CD4-positive, alpha-beta T cell treated with Interferon gamma for 1 hour (primary cell): ENCODE data around the gene UFD1.

Experiments
- DNase-seq: peaks from one replicate; pipeline ENCODE4 v3.0.0-alpha.2; 2020

UFD1 gene

DNA sequence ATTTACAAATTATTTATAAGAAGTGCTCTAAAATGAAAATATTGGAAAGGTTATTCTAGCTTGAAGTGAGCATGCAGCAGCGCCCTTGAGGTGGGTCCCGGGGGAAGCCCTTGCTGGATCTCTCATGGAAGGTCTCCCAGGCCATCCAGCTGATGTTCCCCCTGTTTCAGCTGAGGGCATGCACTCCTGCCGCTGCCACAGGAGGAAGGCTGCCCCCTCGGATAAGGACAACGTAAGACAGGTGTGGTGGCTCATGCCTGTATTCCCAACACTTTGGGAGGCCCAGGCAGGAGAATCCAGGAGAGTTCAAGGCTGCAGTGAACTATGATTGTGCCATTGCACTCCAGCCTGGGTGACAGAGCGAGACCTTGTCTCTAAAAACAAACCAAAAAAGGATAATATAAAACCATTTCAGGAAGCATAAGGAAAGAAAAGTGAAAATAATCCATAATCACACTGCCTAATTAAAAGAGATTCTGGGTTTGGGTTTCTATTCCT, 15.7 kb upstream of the UFD1 start:
- no peak for DNase-seq

DNA sequence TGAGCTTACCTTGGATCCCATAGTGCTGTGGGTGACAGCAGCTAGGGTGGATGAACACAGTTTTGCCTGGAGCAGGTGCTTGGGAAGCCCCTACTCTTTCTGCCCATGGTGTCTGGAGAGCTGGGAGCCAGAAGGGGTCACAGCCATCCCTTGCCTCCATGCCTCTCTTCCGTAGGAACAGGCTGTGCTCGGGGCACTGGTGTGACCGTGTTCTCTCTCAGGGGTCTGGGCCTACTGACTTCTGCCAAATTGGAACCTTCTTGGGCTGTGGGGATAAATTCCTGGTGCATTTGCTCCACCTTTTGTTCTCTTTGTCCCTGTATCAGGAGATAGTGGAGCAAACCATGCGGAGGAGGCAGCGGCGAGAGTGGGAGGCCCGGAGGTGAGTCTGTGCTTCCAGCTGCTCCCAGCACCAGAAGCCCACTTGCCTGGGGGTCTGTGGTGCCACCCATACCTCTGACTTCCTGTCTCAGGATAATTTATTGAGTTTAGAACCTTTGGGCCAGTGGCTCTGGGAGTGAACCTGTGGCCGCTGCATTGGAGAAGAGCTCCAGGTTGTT, 15.1 kb upstream of the UFD1 start:
- no peak for DNase-seq

DNA sequence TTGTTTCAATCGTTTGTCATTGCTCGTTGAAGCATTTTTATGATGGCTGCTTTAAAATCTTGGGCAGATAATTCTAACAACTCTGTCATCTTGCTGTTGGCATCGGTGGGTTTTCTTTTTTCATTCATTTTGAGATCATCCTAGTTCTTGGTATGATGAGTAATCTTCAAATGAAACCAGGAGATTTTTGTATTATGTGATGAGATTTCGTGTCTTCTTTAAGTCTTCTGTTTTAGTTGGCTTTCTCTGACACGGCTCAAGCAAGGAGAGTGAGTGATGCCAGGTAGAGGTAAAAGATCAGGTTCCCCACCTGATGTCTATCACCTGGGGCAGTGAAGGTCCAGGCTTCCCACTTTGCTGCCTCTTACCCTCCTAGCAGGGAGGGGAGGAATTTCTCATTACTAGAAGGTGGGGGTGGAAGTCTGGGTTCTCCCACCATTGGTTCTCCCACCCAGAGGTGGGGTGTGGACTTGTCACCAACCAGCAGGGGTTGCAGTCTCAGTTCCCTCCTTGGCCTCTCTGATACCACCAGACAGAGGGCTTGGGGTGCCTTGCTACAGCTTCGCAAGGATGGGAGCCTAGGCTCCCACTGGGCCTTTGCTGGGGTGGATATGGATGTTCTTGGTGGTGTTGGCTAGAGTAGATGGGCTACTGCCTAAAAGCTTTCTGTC, 13.6 kb upstream of the UFD1 start:
- no peak for DNase-seq

DNA sequence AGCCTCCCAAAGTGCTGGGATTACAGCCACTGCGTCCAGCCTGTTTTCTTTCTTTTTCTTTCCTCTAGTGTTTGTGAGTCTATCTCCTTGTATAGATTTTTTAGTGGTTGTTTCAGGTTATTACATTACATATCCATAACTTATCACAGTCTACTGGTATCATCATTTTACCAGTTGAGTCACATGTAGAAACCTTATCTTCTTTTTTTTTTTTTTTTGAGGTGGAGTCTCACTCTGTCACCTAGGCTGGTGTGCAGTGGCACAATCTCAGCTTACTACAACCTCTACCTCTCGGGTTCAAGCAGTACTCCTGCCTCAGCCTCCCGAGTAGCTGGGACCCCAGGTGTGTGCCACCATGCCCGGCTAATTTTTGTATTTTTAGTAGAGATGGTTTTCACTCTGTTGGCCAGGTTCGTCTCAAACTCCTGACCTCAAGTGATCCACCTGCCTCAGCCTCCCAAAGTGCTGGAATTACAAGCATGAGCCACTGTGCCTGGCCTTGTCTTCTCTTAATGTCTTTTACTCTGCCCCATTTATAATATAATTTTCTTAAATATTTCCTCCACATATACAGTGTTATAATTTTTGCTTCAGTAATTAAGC, 11.7 kb upstream of the UFD1 start:
- no peak for DNase-seq

DNA sequence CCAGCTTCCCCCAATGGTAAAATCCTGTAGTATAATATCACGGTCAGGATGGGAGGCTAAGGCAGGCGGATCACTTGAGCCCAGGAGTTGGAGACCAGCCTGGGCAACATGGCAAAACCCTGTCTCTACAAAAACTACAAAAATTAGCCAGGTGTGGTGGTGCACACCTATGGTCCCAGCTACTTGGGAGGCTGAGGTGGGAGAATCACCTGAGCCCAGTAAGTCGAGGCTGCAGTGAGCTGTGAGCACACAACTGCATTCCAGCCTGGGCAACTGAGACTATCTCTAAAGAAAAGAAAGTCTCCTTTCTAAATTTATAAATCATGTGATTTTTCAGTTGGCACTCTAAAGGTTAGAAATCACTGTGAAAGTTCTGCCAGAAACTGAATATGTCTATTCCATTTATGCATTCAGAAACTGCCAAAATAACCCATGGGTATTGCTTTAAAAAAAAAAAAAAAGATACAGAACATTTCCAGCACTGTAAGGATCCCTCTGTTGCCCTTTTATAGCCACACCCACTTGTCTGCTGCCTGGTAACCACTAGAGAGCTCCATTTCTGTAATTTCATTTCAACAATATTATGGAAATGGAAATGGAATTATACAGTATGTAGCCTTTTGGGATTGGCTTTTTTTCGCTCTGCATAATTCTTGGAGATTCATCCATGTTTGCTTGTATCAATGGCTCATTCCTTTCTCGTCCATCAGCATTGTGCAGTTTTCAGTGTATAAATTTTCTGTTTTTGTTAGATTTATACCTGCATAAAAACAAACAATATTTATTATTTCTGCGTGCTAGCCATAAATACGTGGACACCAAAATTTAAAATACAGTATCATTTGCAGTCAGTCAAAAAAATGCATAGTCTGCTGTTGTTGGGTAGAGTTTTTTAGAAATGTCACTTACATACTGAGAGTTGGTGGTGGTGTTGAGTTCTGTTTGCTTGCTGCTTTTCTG, 10.2 kb upstream of the UFD1 start:
- no peak for DNase-seq

DNA sequence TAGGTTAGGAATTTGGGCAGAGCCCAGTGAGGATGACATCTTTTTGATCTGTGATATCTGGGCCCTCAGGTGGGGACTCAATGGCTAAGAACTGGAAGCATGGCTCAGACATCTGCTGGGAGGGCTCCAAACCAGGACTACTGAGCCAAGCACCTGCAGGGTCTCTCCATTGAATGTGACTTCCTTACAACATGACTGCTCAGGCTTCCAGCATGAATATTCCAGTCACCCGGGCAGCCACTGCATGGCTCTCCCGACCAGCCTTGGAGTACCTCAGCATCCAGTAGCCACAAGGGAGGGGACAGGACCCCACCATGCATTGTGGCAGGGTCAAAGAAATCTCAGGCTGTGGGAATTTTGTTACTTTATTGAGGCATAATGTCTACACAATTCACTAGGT, 9.3 kb upstream of the UFD1 start:
- no peak for DNase-seq

DNA sequence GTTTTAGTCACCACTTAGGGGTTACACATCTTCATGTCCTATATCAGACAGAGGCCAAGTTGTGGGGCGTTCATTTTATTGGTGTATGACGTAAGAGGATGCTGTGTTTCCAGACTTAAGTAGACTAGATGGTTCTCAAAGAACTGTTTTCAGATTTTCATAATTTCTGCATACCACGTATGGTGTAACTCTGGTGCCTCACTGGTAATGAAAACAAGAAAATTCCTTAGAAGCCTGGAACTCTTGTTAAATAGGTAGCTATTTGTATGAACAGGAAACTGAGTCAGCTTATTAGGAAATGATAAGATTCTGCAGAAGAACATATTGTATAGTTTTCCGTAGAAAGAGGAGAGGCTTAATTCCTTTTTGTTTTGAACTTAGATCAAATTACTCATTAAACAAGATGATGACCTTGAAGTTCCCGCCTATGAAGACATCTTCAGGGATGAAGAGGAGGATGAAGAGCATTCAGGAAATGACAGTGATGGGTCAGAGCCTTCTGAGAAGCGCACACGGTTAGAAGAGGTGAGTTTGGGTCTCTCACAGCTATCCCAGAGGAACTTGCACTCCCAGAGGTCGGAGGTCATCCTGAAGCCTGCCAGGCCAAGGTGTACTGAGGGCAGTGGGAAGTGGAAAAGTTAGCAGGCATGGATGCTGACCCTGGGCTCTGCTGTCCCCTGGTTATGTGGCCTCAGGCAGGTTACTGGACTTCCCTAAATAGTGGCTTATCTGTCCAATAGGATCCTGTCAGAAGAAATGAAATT, 4.7 kb upstream of the UFD1 start:
- DNase-seq, result no peak

DNA sequence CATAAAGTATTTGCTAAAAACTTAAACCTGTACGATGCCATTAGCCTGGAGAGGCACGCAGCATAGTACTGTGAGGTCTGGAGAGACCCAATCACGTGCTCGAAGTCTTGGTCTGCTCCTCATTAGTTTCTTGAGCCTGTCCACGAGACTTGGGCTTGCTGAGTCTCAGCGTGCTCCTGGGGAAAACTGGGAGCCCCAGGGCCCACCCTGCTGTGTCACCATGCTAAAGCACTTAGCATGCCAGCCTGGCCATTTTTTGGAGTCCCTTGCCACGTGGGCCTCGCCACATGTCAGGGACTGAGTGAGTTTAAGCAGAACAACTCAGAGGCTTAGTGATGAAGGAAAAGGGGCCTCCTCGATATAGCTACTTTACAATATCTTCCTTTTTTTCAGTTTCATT, 3.3 kb upstream of the UFD1 start:
- DNase-seq, result no peak

DNA sequence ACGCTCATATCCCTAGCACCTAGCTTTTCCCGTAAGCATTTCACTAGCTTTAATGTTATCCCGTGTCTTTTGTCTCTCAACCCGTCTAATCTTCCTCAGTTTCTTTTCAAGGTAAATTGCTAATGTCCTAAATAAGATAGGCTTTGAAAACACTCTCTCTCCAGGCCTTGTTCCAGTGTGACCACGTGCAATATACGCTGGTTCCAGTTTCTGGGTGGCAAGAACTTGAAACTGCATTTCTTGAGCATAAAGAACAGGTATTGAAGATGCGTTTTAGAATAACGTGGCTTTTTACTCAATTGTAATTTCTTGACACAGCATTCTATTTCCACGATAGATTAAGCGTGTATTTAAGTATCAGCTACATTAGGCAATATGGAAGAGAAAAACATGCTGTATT, 1.8 kb upstream of the UFD1 start:
- DNase-seq, result no peak

DNA sequence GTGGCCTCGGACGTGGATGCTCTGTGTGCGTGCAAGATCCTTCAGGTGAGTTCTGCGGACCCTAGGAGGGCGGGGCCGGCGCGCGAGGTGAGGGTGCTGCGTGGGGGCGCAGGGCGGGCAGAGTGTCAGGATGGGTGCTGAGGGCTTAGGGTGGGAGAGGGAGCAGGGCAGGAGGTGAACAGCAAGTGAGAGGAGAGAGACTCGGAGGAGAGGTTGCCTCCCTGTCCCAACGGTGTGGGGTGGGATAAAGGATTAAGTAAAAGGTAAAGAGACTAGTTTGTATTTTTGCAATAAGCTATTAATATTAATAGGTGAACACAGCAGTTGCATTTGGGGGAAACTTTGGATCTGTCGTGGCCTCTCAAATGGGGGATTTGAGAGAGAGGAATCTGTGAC, 1.2 kb upstream of the UFD1 start:
- no peak for DNase-seq

DNA sequence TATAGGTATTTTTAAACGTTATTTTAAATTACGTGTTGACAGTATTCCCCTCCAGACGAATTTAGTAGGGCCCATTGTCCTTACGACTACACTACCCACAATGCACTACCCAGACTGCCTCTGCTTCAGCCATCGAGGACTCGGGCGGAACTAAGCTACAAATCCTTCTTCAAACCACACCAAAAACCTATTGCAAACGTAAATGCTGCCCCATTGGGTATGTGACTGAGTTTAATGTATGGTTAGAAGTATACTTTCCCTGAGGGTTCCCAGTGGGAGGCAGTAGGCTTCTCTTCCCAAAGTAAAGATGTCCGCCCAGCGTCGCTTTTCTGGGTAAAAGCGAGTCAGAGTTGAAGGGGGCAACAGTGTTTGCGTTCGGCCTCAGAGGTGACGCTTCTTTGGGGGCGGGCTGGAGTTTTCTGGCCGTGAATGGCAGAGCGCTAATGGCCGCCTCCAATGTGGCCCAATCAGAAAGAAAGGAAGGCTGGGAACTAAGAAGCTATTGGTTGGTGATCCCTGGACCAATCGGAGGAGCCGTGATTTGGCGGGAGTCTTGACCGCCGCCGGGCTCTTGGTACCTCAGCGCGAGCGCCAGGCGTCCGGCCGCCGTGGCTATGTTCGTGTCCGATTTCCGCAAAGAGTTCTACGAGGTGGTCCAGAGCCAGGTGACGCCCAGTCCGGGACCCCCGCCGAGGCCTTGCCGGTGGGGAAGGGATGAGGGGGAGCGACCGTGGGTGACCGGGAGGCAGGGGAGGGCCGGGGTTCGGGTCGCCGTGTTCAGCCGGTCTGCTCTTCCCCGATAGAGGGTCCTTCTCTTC, 571 bp upstream of the UFD1 start, which contains the start of gene CDC45:
Gene CDC45, plus strand, starts transcription at position 566 of the 818 bp plus-strand sequence. Its CDS starts 49 bp downstream, at position 615.
- DNase-seq, result peak; percentile 96

DNA sequence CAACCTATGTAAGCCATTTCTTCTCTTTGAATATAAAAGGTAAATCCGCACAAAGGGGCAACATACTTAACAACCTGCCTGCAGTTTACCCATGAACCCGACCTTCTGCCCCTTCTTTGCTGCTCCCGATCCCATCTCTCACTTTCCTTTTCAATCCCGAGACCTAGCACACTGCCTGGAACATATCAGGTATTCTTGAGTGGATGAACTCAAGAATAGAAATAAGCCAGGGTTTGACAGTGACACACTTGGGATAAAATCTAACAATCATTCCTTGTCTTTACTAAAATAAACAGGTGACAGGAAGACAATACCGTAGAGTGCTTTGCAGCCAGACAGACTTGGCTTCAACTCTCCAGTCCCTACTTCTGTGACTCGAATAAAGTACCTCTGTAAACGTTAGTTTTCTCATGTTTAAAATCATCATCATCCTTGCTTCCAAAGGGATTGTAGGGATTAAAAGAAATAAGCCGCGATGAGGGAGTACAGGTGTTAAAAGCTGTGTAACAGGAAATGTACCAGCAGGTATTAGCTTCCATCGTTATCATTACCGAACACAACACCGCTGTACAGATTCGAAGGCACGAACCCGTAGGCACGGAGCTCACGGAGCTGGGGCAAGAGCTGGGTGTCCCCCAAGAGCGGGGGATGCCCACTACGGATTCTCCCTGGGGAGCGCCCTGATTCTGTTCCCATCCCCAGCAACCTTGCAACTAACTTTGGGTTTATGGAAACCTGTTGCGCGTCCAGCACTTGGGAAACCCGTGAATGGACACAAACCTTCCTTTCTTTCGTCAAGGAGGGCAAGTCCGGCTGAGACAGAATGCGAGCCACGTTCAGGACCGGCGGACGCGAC, 720 bp downstream of the UFD1 start:
- DNase-seq, result no peak

DNA sequence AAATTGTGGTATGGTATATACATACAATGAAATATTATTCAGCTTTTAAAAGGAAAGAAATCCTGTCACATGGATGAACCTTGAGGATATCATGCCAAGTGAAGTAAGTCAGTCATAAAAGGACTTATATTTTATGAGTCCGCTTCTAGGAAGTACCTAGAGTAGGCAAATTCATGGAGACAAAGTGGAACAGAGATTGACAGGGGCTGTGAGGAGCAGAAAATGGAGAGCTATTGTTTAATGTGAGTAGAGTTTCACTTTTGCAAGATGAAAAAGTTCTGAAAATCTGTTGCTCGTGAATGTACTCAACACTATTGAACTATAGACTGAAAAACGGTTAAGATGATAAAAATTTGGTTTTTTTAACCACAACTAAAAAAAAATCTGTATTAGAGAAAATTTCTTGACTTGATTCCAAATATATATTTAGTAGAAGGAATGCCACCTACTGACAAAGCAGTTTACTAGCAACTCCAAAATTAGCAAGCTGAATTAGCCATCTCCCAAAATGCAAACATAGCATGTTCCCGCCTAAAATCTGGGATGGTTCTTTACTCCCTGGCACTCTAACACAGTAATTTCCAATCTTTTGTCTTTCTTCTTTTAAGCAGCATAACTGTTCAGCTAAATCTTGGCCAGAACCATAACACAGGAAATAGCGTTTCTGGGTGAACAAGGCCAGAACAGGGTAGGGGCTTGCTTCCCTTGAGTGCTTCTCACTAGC, 1.5 kb downstream of the UFD1 start:
- no peak for DNase-seq

DNA sequence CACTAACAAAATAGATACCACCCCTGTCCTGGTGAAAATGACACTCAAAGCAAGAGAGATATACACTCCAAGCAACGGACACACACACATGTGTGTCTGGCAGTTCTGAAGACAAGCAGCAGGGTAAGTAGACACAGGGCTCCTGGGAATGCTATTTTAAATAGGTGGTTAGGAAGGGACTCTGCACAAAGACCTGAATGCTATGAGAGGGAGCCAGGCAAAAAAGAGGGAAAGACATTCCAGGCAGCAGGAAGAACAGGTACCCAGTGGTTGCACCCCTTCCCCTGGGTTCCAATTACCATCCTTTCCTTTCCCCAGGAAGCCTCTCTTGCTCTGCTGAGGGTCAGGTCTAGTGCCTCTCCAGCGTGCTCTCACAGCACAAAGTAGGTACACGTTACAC, 3.0 kb downstream of the UFD1 start:
- DNase-seq, result no peak

DNA sequence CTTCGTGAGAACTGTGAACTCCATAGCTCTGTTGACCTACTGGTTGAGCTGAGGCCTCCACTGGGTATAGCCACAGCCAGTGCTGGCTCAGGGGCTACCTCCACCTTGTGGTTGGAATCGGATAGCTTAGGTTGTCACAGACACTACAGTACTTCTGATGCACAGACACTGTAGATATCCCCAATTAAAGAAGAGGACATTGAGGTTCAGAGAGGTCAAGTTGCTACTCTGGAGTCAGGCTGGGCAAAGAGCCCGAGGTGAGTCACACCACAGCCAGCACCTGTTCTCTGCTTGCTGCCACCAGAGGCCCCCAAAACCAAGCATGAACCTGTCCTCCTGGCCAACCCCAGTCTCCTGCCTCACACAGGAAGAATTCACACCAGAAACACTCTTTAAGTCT, 5.4 kb downstream of the UFD1 start:
- no peak for DNase-seq

DNA sequence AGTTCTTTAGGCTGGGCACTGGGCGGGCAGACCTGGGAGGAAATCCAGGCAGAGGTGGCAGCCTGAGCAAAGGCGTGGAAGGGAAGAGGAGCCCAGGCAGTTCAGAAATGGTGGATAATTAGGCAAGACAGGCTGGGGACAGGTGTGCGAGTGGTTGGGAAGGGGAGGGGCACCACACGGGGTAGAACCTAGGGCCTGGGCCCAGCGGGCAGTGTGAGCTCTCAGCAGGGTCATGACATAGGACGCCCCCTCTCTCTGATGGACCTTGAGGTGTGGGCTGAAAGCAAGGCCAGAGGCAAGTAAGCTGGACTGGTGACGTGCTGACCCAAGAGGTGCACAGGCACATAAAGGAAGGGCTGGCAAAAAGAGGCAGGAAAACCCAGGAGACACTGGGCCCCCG, 6.8 kb downstream of the UFD1 start:
- no peak for DNase-seq

DNA sequence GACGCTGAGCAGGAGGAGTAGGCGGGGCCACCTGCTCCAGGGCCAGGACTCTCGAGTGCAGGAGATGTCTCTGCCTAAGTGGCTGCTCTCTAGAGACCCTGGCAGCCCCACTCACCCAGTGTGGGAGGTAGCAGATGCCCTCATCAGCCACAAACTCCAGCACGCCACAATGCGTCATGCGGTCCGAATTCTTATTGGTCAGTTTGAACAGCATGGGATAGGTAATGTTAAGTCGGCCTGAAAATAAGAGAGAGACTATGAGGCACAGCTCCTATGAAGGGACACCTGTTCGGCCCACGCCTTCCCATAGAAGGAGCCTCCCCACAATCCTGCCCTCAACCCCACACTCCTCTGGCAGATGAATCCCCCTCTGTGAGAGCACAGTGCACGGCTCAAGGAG, 7.4 kb downstream of the UFD1 start:
- no peak for DNase-seq

DNA sequence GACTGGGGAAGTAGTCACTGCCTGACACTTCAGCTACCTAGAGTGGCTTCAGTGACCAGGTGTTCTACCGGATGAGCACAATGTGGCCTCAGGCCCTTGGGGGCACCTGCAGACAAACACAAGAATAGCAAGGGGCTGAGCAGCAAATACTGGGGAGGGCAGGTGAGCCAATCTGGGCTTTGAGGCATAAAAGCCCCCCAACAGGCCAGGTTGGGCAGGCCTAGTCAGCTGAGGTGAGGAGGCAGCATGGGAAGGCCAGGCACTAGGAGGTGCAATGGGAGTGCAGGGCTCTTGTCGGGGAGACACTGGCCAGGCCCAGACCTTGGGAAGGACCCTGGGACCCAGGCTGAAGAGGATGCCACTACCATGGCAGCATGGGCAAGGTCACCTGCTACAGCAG, 9.0 kb downstream of the UFD1 start:
- DNase-seq, result no peak

DNA sequence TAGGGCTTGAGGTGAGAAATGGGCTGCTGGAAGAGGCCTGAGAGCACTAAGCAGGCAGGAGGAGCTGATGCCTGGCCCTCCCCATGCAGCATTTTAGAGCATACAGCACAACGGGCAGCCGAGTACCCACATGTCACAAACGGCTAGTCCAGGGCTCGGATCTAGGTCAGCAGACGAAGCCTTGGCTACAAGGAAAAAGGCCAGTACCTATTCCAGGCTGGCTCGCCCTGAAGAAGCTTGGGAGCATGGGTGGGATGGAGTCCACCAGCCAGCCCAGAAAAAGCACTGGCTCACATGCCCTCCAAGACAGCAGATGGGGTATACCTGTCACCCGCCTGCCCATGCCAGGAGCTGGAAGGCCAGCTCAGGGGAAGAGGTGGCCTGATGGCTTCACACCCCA, 9.6 kb downstream of the UFD1 start:
- DNase-seq, result no peak

DNA sequence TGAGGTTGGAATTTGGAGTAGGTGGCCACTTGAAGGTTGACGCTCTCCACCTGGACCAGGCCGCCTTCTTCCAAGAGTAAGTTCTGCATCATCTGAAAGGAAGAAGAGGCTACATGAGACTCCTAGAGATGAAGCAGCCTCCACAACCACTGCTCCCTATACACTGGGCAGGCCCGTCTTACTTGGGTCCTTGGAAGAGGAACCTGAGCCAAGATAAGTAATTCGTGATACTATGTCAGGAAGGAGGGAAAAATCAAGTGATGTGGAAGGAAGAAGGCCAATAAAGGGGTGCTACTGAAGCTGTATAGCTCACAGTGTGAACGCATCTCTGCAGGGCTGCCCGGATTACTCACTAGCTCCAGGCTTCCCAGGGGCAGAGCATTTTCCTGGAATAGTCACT, 11.1 kb downstream of the UFD1 start:
- DNase-seq, result no peak
